Measurements from ENCODE around the gene TRIP13.
"Not testable (repeated sequence)": the region's sequence is repeated elsewhere in the genome, so short reads cannot be mapped to it uniquely, and the experiment has no call there.

The TRIP13 gene

GRCh38 chr5:892394-893136 lies at the start of gene TRIP13, which contains the start of gene BRD9:
TSS of gene TRIP13 (plus strand) at chr5:892884. CDS start at chr5:892999, 115 bp downstream.
TSS of gene BRD9 (minus strand) at chr5:892801. CDS start at chr5:892657, 144 bp downstream.
- DNase-seq, result peak; percentile 86

- DNase-seq, result not testable (repeated sequence)
Measured at GRCh38 chr5:843371-843770, 49.3 kb upstream of the TRIP13 start.

- DNase-seq, result not testable (repeated sequence)
Measured at GRCh38 chr5:843926-844325, 48.8 kb upstream of the TRIP13 start.

- DNase-seq, result not testable (repeated sequence)
Measured at GRCh38 chr5:844426-844825, 48.3 kb upstream of the TRIP13 start.

- DNase-seq, result not testable (repeated sequence)
Measured at GRCh38 chr5:845031-845675, 47.5 kb upstream of the TRIP13 start.

- DNase-seq, result not testable (repeated sequence)
Measured at GRCh38 chr5:845676-846601, 46.7 kb upstream of the TRIP13 start.

GRCh38 chr5:846602-847091 lies 46.0 kb upstream of the TRIP13 start:
- DNase-seq, result not testable (repeated sequence)

- DNase-seq, result not testable (repeated sequence)
Measured at GRCh38 chr5:847212-847611, 45.5 kb upstream of the TRIP13 start.

- not testable (repeated sequence) for DNase-seq
Measured at GRCh38 chr5:847736-848135, 44.9 kb upstream of the TRIP13 start.

- DNase-seq, result no peak
Measured at GRCh38 chr5:848671-849111, 44.0 kb upstream of the TRIP13 start.

- no peak for DNase-seq
Measured at GRCh38 chr5:849651-850301, 42.9 kb upstream of the TRIP13 start.

GRCh38 chr5:850511-851006 lies 42.1 kb upstream of the TRIP13 start, which contains the start of gene ZDHHC11:
TSS of gene ZDHHC11 (minus strand) at chr5:850986. CDS start at chr5:850602, 384 bp downstream.
- no peak for DNase-seq

GRCh38 chr5:851076-851475 lies 41.6 kb upstream of the TRIP13 start:
- no peak for DNase-seq

GRCh38 chr5:851553-851952 lies 41.1 kb upstream of the TRIP13 start:
- DNase-seq, result no peak

GRCh38 chr5:852018-852417 lies 40.7 kb upstream of the TRIP13 start:
- DNase-seq, result no peak

- no peak for DNase-seq
Measured at GRCh38 chr5:852431-853401, 40.0 kb upstream of the TRIP13 start.

GRCh38 chr5:853416-854090 lies 39.1 kb upstream of the TRIP13 start:
- not testable (repeated sequence) for DNase-seq

GRCh38 chr5:854217-854616 lies 38.5 kb upstream of the TRIP13 start:
- no peak for DNase-seq

GRCh38 chr5:854966-855743 lies 37.5 kb upstream of the TRIP13 start:
- DNase-seq, result no peak
